Esophagus squamous epithelium (tissue), 5 donors: ENCODE results near the gene ATOH1. TPM values are rescaled to one million over a fixed set of nuclear protein-coding genes. Genes with fewer than 3 reads are reported as not detected.

Source experiments
- DNase-seq: peaks from one replicate; lab custom pipeline; 2025; lab: John Stamatoyannopoulos, UW
- H3K27ac ChIP-seq, 4 donors: fragments of 200-600 bp; sonication (generic); one replicate each; pipeline ENCODE4 v1.5.1; 2016 to 2019; ENCODE audit warnings: mild to moderate bottlenecking in 1 of 4
- H3K27me3 ChIP-seq, 4 donors: fragments of 200-600 bp; sonication (generic); 1 replicate in 3 of 4; 2 replicates in 1 of 4; pipeline versions ENCODE4 v1.5.1 to v1.6.0; 2017 to 2021; ENCODE audit warnings: antibody characterized with exemption in 1 of 4
- H3K36me3 ChIP-seq, 3 donors: fragments of 200-600 bp; sonication (generic); one replicate each; pipeline ENCODE4 v1.5.1; 2016 to 2019
- H3K4me1 ChIP-seq, 3 donors: fragments of 200-600 bp; sonication (generic); one replicate each; pipeline ENCODE4 v1.5.1; 2017 to 2019
- H3K4me3 ChIP-seq, 4 donors: fragments of 200-600 bp; sonication (generic); 1 replicate in 3 of 4; 2 replicates in 1 of 4; pipeline ENCODE4 v1.5.1; 2016 to 2019; ENCODE audit warnings: mild to moderate bottlenecking in 2 of 4, moderate library complexity in 1 of 4
- H3K9me3 ChIP-seq, 3 donors: fragments of 200-600 bp; sonication (generic); one replicate each; pipeline ENCODE4 v1.5.1; 2016 to 2019
- CTCF ChIP-seq, 6 experiments: fragments of 450-650 bp in 4 of 6; fragments of 200-600 bp in 2 of 6; sonication (generic) in 2 of 6; IDR thresholded peaks; one replicate each; pipeline ENCODE4 v1.5.1; 2016 to 2019; ENCODE audit warnings: antibody characterized with exemption in 6 of 6, mild to moderate bottlenecking in 4 of 6, moderate library complexity in 4 of 6
- POLR2A ChIP-seq, 4 donors: fragments of 450-650 bp; IDR thresholded peaks; one replicate each; pipeline ENCODE4 v1.6.1; 2017; ENCODE audit warnings: antibody characterized with exemption in 4 of 4, mild to moderate bottlenecking in 4 of 4, moderate library complexity in 3 of 4
- WGBS, 2 donors: methylation state at CpG; one replicate each; pipeline ENCODE4 v1.1.5; 2018; 5-methylcytosine and 5-hydroxymethylcytosine counted together
- intact Hi-C: fragments of 100-400 bp; cut with DNase I; formaldehyde crosslinking; loops from one replicate; pipeline ENCODE4 v1.15.0; 2022
- total RNA-seq, 4 donors: library from RNA; depleted of rRNA; stranded (reverse); fragments of >200 nt; gene quantifications; one replicate each; pipeline ENCODE4 v1.1.0, GENCODE V29; 2016
- donor health status: DM: yes; HTN: yes; CAD: no.

The ATOH1 gene
- total RNA-seq, 4 donors from 2014 or later: not detected

- WGBS, 2 donors: 74 to 94% methylated on average over 1 of the region's 1 CpG
- Histone ChIP-seq H3K9me3 (no peaks in the 10 kb centered on the region), H3K36me3 (no peaks in the 10 kb centered on the region), H3K27me3 (no peaks in the 10 kb centered on the region), H3K4me1 (no peaks in the 10 kb centered on the region), H3K4me3 (no peak overlapping the region), H3K27ac (no peak overlapping the region)
- TF ChIP-seq CTCF (IDR thresholded peaks at IDR 0.05): peak in 4 of 6 experiments; percentile 15 to 42 (median 23)
- no peak for TF ChIP-seq POLR2A (IDR thresholded peaks at IDR 0.05)
- intact Hi-C loops: no loop called here
- DNase-seq: no peak
Measured at GRCh38 chr4:93788712-93789111, 39.8 kb upstream of the ATOH1 start.

GRCh38 chr4:93791570-93792195, 36.9 kb upstream of the ATOH1 start:
- 0% methylated on average over 3 of the region's 3 CpGs for WGBS, 2 donors
- no peaks in the 10 kb centered on the region for H3K27me3 ChIP-seq
- H3K27ac ChIP-seq: no peak overlapping the region
- H3K9me3 ChIP-seq: no peaks in the 10 kb centered on the region
- intact Hi-C loops: no loop called here
- no peaks in the 10 kb centered on the region for H3K4me1 ChIP-seq
- no peak overlapping the region for H3K4me3 ChIP-seq
- no peak for DNase-seq
- TF ChIP-seq POLR2A (IDR thresholded peaks at IDR 0.05): no peak
- TF ChIP-seq CTCF (IDR thresholded peaks at IDR 0.05): peak in 5 of 6 experiments; percentile 54 to 76 (median 71)
- no peaks in the 10 kb centered on the region for H3K36me3 ChIP-seq

GRCh38 chr4:93802045-93802444, 26.5 kb upstream of the ATOH1 start:
- H3K4me1 ChIP-seq: no peaks in the 10 kb centered on the region
- no peak for TF ChIP-seq POLR2A (IDR thresholded peaks at IDR 0.05)
- TF ChIP-seq CTCF (IDR thresholded peaks at IDR 0.05): no peak
- H3K36me3 ChIP-seq: no peaks in the 10 kb centered on the region
- DNase-seq: no peak
- WGBS, 2 donors: 71% methylated on average over 3 to 4 of the region's 4 CpGs
- no peaks in the 10 kb centered on the region for H3K9me3 ChIP-seq
- H3K4me3 ChIP-seq: no peak overlapping the region
- intact Hi-C loops: no loop called here
- H3K27me3 ChIP-seq: no peaks in the 10 kb centered on the region
- no peak overlapping the region for H3K27ac ChIP-seq

- Histone ChIP-seq H3K9me3 (no peaks in the 10 kb centered on the region), H3K36me3 (no peaks in the 10 kb centered on the region), H3K4me1 (peaks cover 0 to 12% (median 0%) of the 10 kb centered on the region in 3 donors), H3K27ac (no peak overlapping the region), H3K27me3 (no peaks in the 10 kb centered on the region), H3K4me3 (no peak overlapping the region)
- WGBS, 2 donors: 38 to 59% methylated on average over 4 of the region's 4 CpGs
- no peak for DNase-seq
- TF ChIP-seq CTCF (IDR thresholded peaks at IDR 0.05) (no peak), POLR2A (IDR thresholded peaks at IDR 0.05) (no peak)
- intact Hi-C loops: no loop called here
Measured at GRCh38 chr4:93809773-93810172, 18.8 kb upstream of the ATOH1 start.

- no peak overlapping the region for H3K27ac ChIP-seq
- no peak for TF ChIP-seq POLR2A (IDR thresholded peaks at IDR 0.05)
- TF ChIP-seq CTCF (IDR thresholded peaks at IDR 0.05): no peak
- H3K4me1 ChIP-seq: peaks cover 0 to 12% (median 0%) of the 10 kb centered on the region in 3 donors
- H3K9me3 ChIP-seq: no peaks in the 10 kb centered on the region
- H3K36me3 ChIP-seq: no peaks in the 10 kb centered on the region
- intact Hi-C loops: no loop called here
- no peaks in the 10 kb centered on the region for H3K27me3 ChIP-seq
- H3K4me3 ChIP-seq: no peak overlapping the region
- 29 to 31% methylated on average over 4 to 5 of the region's 5 CpGs for WGBS, 2 donors
- DNase-seq: no peak
Measured at GRCh38 chr4:93810340-93810992, 18.1 kb upstream of the ATOH1 start.
